Measurements from ENCODE around the gene NELFA.

The NELFA gene

DNA sequence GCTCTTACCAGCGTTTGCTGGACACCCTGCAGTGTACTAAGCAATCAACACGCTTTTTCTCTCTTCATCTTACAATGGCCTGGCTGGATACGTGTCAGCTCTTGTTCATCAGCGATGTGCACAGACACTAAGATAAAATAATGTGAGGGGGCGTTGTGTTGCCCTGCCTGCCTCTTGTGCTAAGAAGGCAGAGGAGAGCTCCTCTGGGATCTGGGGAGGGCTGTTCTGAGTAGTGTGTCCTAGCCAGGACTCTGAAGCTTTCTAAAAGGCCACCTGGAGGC, 49.7 kb downstream of the NELFA start:
- Histone ChIP-seq H3K4me3 (ENCODE audit: severe bottlenecking) (no peak overlapping the region), H3K27me3 (ENCODE audit: insufficient read depth, poor library complexity, severe bottlenecking) (no peaks in the 10 kb centered on the region), H3K9me3 (ENCODE audit: severe bottlenecking) (no peaks in the 10 kb centered on the region), H3K36me3 (ENCODE audit: low read depth) (peaks cover 93% of the 10 kb centered on the region), H3K4me1 (ENCODE audit: insufficient read depth, poor library complexity, severe bottlenecking) (no peaks in the 10 kb centered on the region), H3K27ac (ENCODE audit: poor library complexity, severe bottlenecking) (no peak overlapping the region)
- DNase-seq (ENCODE audit: low spot score) (no peak), ATAC-seq (ENCODE audit: low read depth) (no peak)
- TF ChIP-seq, protein P1, sequence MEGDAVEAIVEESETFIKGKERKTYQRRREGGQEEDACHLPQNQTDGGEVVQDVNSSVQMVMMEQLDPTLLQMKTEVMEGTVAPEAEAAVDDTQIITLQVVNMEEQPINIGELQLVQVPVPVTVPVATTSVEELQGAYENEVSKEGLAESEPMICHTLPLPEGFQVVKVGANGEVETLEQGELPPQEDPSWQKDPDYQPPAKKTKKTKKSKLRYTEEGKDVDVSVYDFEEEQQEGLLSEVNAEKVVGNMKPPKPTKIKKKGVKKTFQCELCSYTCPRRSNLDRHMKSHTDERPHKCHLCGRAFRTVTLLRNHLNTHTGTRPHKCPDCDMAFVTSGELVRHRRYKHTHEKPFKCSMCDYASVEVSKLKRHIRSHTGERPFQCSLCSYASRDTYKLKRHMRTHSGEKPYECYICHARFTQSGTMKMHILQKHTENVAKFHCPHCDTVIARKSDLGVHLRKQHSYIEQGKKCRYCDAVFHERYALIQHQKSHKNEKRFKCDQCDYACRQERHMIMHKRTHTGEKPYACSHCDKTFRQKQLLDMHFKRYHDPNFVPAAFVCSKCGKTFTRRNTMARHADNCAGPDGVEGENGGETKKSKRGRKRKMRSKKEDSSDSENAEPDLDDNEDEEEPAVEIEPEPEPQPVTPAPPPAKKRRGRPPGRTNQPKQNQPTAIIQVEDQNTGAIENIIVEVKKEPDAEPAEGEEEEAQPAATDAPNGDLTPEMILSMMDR (IDR thresholded peaks at IDR 0.05; ENCODE audit: poor library complexity, severe bottlenecking): no peak

DNA sequence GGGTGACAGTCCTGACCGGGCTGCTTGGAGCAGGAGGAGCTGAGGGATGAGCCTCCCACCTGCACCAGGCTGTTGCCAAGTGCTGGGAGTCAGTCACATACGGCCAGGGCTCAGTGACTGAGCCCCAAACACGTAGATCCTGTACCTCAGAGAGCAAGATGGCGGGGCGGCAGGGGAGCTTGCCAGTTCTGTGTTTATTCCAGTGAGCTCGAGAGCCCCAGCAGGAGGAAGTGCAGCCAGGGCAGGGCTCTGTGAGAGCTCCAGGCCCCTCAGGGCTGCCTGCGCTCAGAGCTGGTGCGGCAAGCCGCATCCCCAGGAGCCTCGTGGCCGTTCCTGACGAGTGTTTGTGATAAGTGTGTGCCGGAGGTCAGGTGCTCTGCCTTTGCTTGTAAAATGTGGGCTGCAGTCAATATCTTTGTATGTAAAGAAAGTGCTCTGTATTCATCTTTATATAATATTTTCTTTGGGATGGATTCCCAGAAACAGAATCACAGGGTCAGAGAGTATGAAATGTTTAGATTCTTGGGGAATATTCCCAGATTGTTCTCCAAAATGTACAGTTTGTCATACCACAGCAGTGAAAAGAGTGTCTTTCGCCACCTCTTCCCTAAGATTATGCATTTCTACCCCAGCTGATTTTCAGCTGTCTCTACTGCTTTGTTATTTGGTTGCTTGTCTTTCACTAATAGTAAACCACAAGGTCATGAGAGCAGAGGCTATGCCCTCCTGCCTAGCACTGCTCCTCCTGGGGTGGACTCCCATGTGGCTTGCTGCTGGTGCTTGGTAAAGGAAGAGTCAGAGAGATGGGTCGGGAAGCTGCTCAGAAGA, 50.3 kb downstream of the NELFA start:
- Histone ChIP-seq H3K36me3 (ENCODE audit: low read depth) (peaks cover 93% of the 10 kb centered on the region), H3K27me3 (ENCODE audit: insufficient read depth, poor library complexity, severe bottlenecking) (no peaks in the 10 kb centered on the region), H3K4me3 (ENCODE audit: severe bottlenecking) (no peak overlapping the region), H3K9me3 (ENCODE audit: severe bottlenecking) (no peaks in the 10 kb centered on the region), H3K4me1 (ENCODE audit: insufficient read depth, poor library complexity, severe bottlenecking) (no peaks in the 10 kb centered on the region), H3K27ac (ENCODE audit: poor library complexity, severe bottlenecking) (no peak overlapping the region)
- ATAC-seq (ENCODE audit: low read depth) (no peak), DNase-seq (ENCODE audit: low spot score) (no peak)
- TF ChIP-seq, protein P1 (IDR thresholded peaks at IDR 0.05; ENCODE audit: poor library complexity, severe bottlenecking): no peak

- no peak overlapping the region for H3K27ac ChIP-seq (ENCODE audit: poor library complexity, severe bottlenecking)
- no peak for ATAC-seq (ENCODE audit: low read depth)
- no peaks in the 10 kb centered on the region for H3K9me3 ChIP-seq (ENCODE audit: severe bottlenecking)
- H3K36me3 ChIP-seq (ENCODE audit: low read depth): peaks cover 90% of the 10 kb centered on the region
- no peaks in the 10 kb centered on the region for H3K4me1 ChIP-seq (ENCODE audit: insufficient read depth, poor library complexity, severe bottlenecking)
- no peak for DNase-seq (ENCODE audit: low spot score)
- TF ChIP-seq, protein P1 (IDR thresholded peaks at IDR 0.05; ENCODE audit: poor library complexity, severe bottlenecking): no peak
- H3K27me3 ChIP-seq (ENCODE audit: insufficient read depth, poor library complexity, severe bottlenecking): no peaks in the 10 kb centered on the region
- no peak overlapping the region for H3K4me3 ChIP-seq (ENCODE audit: severe bottlenecking)
Measured at GRCh38 chr4:1956631-1957030, 52.1 kb downstream of the NELFA start.

DNA sequence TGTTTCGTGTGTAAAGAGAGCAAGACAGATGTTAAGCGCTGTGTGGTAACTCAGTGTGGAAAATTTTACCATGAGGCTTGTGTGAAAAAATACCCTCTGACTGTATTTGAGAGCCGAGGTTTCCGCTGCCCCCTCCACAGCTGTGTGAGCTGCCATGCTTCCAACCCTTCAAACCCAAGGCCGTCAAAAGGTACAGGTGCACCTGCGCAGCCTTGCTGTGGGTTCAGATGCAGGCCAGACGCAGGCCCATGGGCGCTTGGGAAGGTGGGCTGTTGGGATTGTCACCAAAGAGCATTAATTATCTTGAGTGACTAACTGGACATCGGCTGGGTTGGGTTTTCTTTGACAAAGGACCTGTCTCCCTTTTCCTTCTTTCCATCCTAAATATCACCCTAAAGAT, 55.4 kb downstream of the NELFA start:
- no peaks in the 10 kb centered on the region for H3K9me3 ChIP-seq (ENCODE audit: severe bottlenecking)
- H3K27ac ChIP-seq (ENCODE audit: poor library complexity, severe bottlenecking): no peak overlapping the region
- TF ChIP-seq, protein P1 (IDR thresholded peaks at IDR 0.05; ENCODE audit: poor library complexity, severe bottlenecking): no peak
- H3K36me3 ChIP-seq (ENCODE audit: low read depth): peaks cover 90% of the 10 kb centered on the region
- DNase-seq (ENCODE audit: low spot score): no peak
- no peak for ATAC-seq (ENCODE audit: low read depth)
- no peaks in the 10 kb centered on the region for H3K27me3 ChIP-seq (ENCODE audit: insufficient read depth, poor library complexity, severe bottlenecking)
- no peaks in the 10 kb centered on the region for H3K4me1 ChIP-seq (ENCODE audit: insufficient read depth, poor library complexity, severe bottlenecking)
- H3K4me3 ChIP-seq (ENCODE audit: severe bottlenecking): no peak overlapping the region

- TF ChIP-seq, protein P1 (IDR thresholded peaks at IDR 0.05; ENCODE audit: poor library complexity, severe bottlenecking): no peak
Measured at GRCh38 chr4:1952719-1953118, 56.1 kb downstream of the NELFA start.

More at GRCh38 chr4:1952719-1953118, 56.1 kb downstream of the NELFA start:
- Histone ChIP-seq H3K36me3 (ENCODE audit: low read depth) (peaks cover 89% of the 10 kb centered on the region), H3K4me1 (ENCODE audit: insufficient read depth, poor library complexity, severe bottlenecking) (no peaks in the 10 kb centered on the region), H3K27ac (ENCODE audit: poor library complexity, severe bottlenecking) (no peak overlapping the region), H3K4me3 (ENCODE audit: severe bottlenecking) (no peak overlapping the region), H3K9me3 (ENCODE audit: severe bottlenecking) (no peaks in the 10 kb centered on the region), H3K27me3 (ENCODE audit: insufficient read depth, poor library complexity, severe bottlenecking) (no peaks in the 10 kb centered on the region)
- DNase-seq (ENCODE audit: low spot score): no peak
- no peak; the same call in 2 of the 3 replicates for ATAC-seq (ENCODE audit: low read depth)
